H1 (cell line): ENCODE results near the gene STX11. TPM values are rescaled to one million over a fixed set of nuclear protein-coding genes. Genes with fewer than 3 reads are reported as not detected.

Experiments used
- BRCA1 ChIP-seq: IDR thresholded peaks from 2 replicates; pipeline ENCODE4 v1.6.1; 2012; ENCODE audit warnings: low read depth, low read length, improper control_type of control experiment
- CHD2 ChIP-seq: IDR thresholded peaks from 2 replicates; pipeline ENCODE4 v1.6.1; 2012; ENCODE audit warnings: low read length, improper control_type of control experiment
- CHD7 ChIP-seq: fragments of 300-600 bp; sonication (generic); IDR thresholded peaks from 2 replicates; pipeline ENCODE4 v1.7.1; 2012; ENCODE audit warnings: low read length, moderate library complexity, mild to moderate bottlenecking, inconsistent platforms; ENCODE audit not compliant: insufficient replicate concordance
- FOSL1 ChIP-seq: IDR thresholded peaks from 2 replicates; pipeline ENCODE4 v1.6.1; 2011; ENCODE audit warnings: mild to moderate bottlenecking, low read depth, low read length, moderate library complexity; ENCODE audit not compliant: insufficient read depth
- POLR2A ChIP-seq, 2 experiments: IDR thresholded peaks; 1 replicate in 1 of 2; 2 replicates in 1 of 2; pipeline ENCODE4 v1.6.1; 2011; ENCODE audit warnings: low read depth in 2 of 2, low read length in 2 of 2, mild to moderate bottlenecking in 2 of 2; ENCODE audit errors: control extremely low read depth in 1 of 2
- polyA plus RNA-seq, 7 experiments: library from polyadenylated mRNA; depleted of rRNA in 3 of 7; stranded (reverse) in 5 of 7; unstranded in 2 of 7; fragments of >200 nt in 5 of 7; fragments of 200-250 nt in 2 of 7; gene quantifications; 1 replicate in 5 of 7; 2 replicates in 1 of 7; 4 replicates in 1 of 7; pipeline versions ENCODE4 v1.2.1 to v1.2.3, GENCODE V29; 2011 to 2013; ENCODE audit warnings: missing spikeins in 2 of 7, mixed read lengths in 2 of 7
- total RNA-seq: library from RNA; stranded (reverse); fragmentation: NEBNext Ultra II Directional; extraction: Animal tissue kit (Norgen Biotek cat#: 25700); gene quantifications from 2 replicates; pipeline ENCODE4 v1.2.1, GENCODE V29; 2021

Gene STX11
- total and polyA plus RNA-seq, 2 of the 8 experiments (the other 6 are each of a cell fraction or from before 2014, with no cell fraction given), result 0.15 to 0.34 TPM

- TF ChIP-seq CHD7 (no peak), FOSL1 (no peak), BRCA1 (no peak), CHD2 (no peak), POLR2A (IDR thresholded peaks at IDR 0.05; ENCODE audit: control extremely low read depth in 1 of 2, low read depth in 2 of 2, low read length in 2 of 2) (no peak)
- TF ChIP-seq, all 59 proteins: peak for 0
Observed at GRCh38 chr6:144145541-144145940, 4.8 kb upstream of the STX11 start (continued).
